Measurements from ENCODE around the gene HECTD4.
"Not testable (repeated sequence)": the region's sequence is repeated elsewhere in the genome, so short reads cannot be mapped to it uniquely, and the experiment has no call there.

The HECTD4 gene

GRCh38 chr12:112111931-112112330 lies 270.3 kb downstream of the HECTD4 start:
- DNase-seq: no peak

DNA sequence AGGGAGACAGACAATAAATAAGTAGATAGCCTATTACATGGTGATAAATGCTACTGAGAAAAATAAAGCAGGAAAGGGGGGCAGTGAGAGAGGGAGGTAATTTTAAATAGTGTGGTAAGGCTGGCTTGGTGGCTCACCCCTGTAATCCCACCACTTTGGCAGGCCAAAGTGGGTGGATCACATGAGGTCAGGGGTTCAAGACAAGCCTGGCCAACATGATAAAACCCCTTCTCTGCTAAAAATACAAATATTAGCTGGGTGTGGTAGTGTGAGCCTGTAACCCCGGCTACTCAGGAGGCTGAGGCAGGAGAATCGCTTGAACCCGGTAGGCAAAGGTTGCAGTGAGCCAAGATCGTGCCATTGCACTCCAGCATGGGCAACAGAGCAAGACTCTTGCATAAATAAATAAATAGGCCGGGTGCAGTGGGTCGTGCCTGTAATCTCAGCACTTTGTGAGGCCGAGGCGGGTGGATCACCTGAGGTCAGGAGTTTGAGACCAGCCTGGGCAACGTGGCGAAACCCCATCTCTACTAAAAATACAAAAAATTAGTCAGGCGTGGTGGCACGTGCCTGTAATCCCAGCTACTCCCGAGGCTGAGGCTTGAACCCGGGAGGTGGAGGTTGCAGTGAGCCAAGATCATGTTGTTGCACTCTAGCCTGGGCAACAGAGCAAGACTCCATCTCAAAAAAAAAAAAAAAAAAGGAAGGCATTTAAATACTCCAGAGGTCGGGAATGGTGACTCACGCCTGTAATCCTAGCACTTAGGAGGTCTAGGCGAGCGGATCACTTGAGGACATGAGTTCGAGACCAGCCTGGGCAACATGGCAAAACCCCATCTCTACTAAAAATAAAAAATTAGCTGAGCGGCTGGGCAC lies 271.2 kb downstream of the HECTD4 start:
- DNase-seq: not testable (repeated sequence)

Data from stimulated activated CD4-positive, alpha-beta T cell treated with anti-CD3 and anti-CD28 coated beads, Interleukin-15, amount 100 ng/mL, for 24 hours (primary cell).